ENCODE results near the gene ZNF385B. TPM values are rescaled to one million over a fixed set of nuclear protein-coding genes. Genes with fewer than 3 reads are reported as not detected.

ZNF385B gene
- total RNA-seq, 1 experiment from 2014 or later: 0.77 TPM

GRCh38 chr2:179793238-179793637, 68.2 kb downstream of the ZNF385B start:
- POLR2A ChIA-PET: no interaction called here
- Histone ChIP-seq H3K4me1 (no peaks in the 10 kb centered on the region), H3K4me3 (ENCODE audit: low read depth, low read length) (no peak overlapping the region), H3K27me3 (replicated peaks; ENCODE audit: control insufficient read depth, insufficient read depth, low read length) (no peaks in the 10 kb centered on the region), H3K36me3 (ENCODE audit: control insufficient read depth, insufficient read depth, low read length) (no peaks in the 10 kb centered on the region), H3K9me3 (no peaks in the 10 kb centered on the region)
- intact Hi-C loops (cut with micrococcal nuclease; ENCODE audit: unreplicated experiment): no loop called here
- no peak overlapping the region for H3K4me3 Mint-ChIP-seq (ENCODE audit: unreplicated experiment)
- no peak overlapping the region for H3K27ac Mint-ChIP-seq (ENCODE audit: unreplicated experiment)
- TF ChIP-seq CTCF (IDR thresholded peaks at IDR 0.05; ENCODE audit: insufficient read depth in 1 of 2, low read depth in 1 of 2, low read length in 1 of 2, severe bottlenecking in 1 of 2, unreplicated experiment in 1 of 2): no peak
- DNase-seq: no peak
- BruUV-seq (replicated peaks): no TSS peak
- CTCF ChIA-PET: no interaction called here
- H3K9me3 Mint-ChIP-seq (ENCODE audit: unreplicated experiment): no peaks in the 10 kb centered on the region
- peaks cover 11% of the 10 kb centered on the region for H3K27me3 Mint-ChIP-seq (ENCODE audit: insufficient read depth, unreplicated experiment)
- peaks cover 7% of the 10 kb centered on the region for H3K4me1 Mint-ChIP-seq (ENCODE audit: low read depth, unreplicated experiment)
- no peaks in the 10 kb centered on the region for H3K36me3 Mint-ChIP-seq (ENCODE audit: insufficient read depth, unreplicated experiment)

DNA sequence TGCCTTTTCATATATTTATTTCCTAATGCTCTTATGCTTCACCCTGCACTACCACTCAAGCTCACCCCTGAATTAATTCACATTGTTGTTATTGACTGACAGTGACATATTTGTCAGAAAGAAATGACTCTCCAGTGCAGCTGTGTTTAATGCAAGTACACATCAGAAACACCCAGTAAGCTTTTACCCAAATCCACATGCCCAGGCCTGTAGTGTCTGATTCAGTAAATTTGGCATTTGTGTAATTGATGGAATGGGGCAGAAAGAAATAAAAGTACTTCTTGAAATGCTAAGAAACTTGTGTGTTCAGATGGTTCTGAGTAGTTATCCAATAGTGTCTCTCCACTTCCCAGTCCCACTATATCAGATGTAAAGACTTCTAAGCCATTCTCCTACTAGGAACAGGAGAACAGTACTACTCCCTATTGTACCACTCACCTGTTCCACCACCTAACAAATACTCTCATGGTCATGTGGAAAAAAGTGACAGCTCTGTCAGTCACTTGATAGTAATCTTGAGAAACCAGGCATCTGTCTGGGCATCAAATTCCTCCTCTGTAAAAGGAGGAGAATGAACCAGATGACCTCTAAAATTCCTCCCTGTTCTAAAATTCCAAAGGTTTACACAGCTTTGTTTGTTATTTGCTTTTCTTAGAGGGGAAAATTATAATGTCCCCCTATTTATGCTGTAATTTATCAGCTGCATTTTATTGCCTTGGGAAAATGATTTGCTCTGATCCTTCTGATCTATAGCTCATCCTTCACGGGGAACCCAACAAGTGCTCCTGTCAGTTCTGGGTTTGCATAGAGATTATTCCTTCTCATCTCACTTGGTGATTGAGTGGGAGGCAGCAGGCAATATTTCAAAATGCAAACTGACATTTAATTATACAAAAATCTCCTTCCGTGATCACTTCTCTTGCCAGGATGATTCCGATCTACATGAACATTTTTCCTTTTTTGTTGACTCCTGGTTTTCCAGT, 70.9 kb downstream of the ZNF385B start:
- Mint-ChIP-seq H3K9me3 (ENCODE audit: unreplicated experiment) (no peaks in the 10 kb centered on the region), H3K4me3 (ENCODE audit: unreplicated experiment) (no peak overlapping the region), H3K4me1 (ENCODE audit: low read depth, unreplicated experiment) (peaks cover 7% of the 10 kb centered on the region), H3K36me3 (ENCODE audit: insufficient read depth, unreplicated experiment) (no peaks in the 10 kb centered on the region), H3K27ac (ENCODE audit: unreplicated experiment) (no peak overlapping the region), H3K27me3 (ENCODE audit: insufficient read depth, unreplicated experiment) (peaks cover 11% of the 10 kb centered on the region)
- Histone ChIP-seq H3K9me3 (no peaks in the 10 kb centered on the region), H3K27me3 (replicated peaks; ENCODE audit: control insufficient read depth, insufficient read depth, low read length) (no peaks in the 10 kb centered on the region), H3K4me3 (ENCODE audit: low read depth, low read length) (no peak overlapping the region), H3K4me1 (no peaks in the 10 kb centered on the region), H3K36me3 (ENCODE audit: control insufficient read depth, insufficient read depth, low read length) (no peaks in the 10 kb centered on the region)
- no peak for DNase-seq
- no TSS peak for BruUV-seq (replicated peaks)
- TF ChIP-seq CTCF (IDR thresholded peaks at IDR 0.05; ENCODE audit: insufficient read depth in 1 of 2, low read depth in 1 of 2, low read length in 1 of 2, severe bottlenecking in 1 of 2, unreplicated experiment in 1 of 2): no peak
- intact Hi-C loops (cut with micrococcal nuclease; ENCODE audit: unreplicated experiment): no loop called here
- ChIA-PET CTCF (no interaction called here), POLR2A (no interaction called here)

- peaks cover 7% of the 10 kb centered on the region for H3K4me1 Mint-ChIP-seq (ENCODE audit: low read depth, unreplicated experiment)
- ChIA-PET CTCF (no interaction called here), POLR2A (no interaction called here)
- no TSS peak for BruUV-seq (replicated peaks)
- no peaks in the 10 kb centered on the region for H3K9me3 Mint-ChIP-seq (ENCODE audit: unreplicated experiment)
- TF ChIP-seq CTCF (IDR thresholded peaks at IDR 0.05; ENCODE audit: insufficient read depth in 1 of 2, low read depth in 1 of 2, low read length in 1 of 2, severe bottlenecking in 1 of 2, unreplicated experiment in 1 of 2): no peak
- H3K27me3 Mint-ChIP-seq (ENCODE audit: insufficient read depth, unreplicated experiment): peaks cover 10% of the 10 kb centered on the region
- no peaks in the 10 kb centered on the region for H3K36me3 Mint-ChIP-seq (ENCODE audit: insufficient read depth, unreplicated experiment)
- Histone ChIP-seq H3K4me3 (ENCODE audit: low read depth, low read length) (no peak overlapping the region), H3K9me3 (no peaks in the 10 kb centered on the region), H3K4me1 (no peaks in the 10 kb centered on the region), H3K36me3 (ENCODE audit: control insufficient read depth, insufficient read depth, low read length) (no peaks in the 10 kb centered on the region), H3K27me3 (replicated peaks; ENCODE audit: control insufficient read depth, insufficient read depth, low read length) (no peaks in the 10 kb centered on the region)
- no peak for DNase-seq
- H3K4me3 Mint-ChIP-seq (ENCODE audit: unreplicated experiment): no peak overlapping the region
- no peak overlapping the region for H3K27ac Mint-ChIP-seq (ENCODE audit: unreplicated experiment)
- intact Hi-C loops (cut with micrococcal nuclease; ENCODE audit: unreplicated experiment): no loop called here
Measured at GRCh38 chr2:179788104-179788503, 73.3 kb downstream of the ZNF385B start.

All from Caco-2 (cell line).